Esophagus squamous epithelium (tissue), 5 donors: ENCODE results near the gene CHD3. TPM values are rescaled to one million over a fixed set of nuclear protein-coding genes. Genes with fewer than 3 reads are reported as not detected.

Source experiments
- DNase-seq: peaks from one replicate; lab custom pipeline; 2025; lab: John Stamatoyannopoulos, UW
- H3K27ac ChIP-seq, 4 donors: fragments of 200-600 bp; sonication (generic); one replicate each; pipeline ENCODE4 v1.5.1; 2016 to 2019; ENCODE audit warnings: mild to moderate bottlenecking in 1 of 4
- H3K27me3 ChIP-seq, 4 donors: fragments of 200-600 bp; sonication (generic); 1 replicate in 3 of 4; 2 replicates in 1 of 4; pipeline versions ENCODE4 v1.5.1 to v1.6.0; 2017 to 2021; ENCODE audit warnings: antibody characterized with exemption in 1 of 4
- H3K36me3 ChIP-seq, 3 donors: fragments of 200-600 bp; sonication (generic); one replicate each; pipeline ENCODE4 v1.5.1; 2016 to 2019
- H3K4me1 ChIP-seq, 3 donors: fragments of 200-600 bp; sonication (generic); one replicate each; pipeline ENCODE4 v1.5.1; 2017 to 2019
- H3K4me3 ChIP-seq, 4 donors: fragments of 200-600 bp; sonication (generic); 1 replicate in 3 of 4; 2 replicates in 1 of 4; pipeline ENCODE4 v1.5.1; 2016 to 2019; ENCODE audit warnings: mild to moderate bottlenecking in 2 of 4, moderate library complexity in 1 of 4
- H3K9me3 ChIP-seq, 3 donors: fragments of 200-600 bp; sonication (generic); one replicate each; pipeline ENCODE4 v1.5.1; 2016 to 2019
- CTCF ChIP-seq, 6 experiments: fragments of 450-650 bp in 4 of 6; fragments of 200-600 bp in 2 of 6; sonication (generic) in 2 of 6; IDR thresholded peaks; one replicate each; pipeline ENCODE4 v1.5.1; 2016 to 2019; ENCODE audit warnings: antibody characterized with exemption in 6 of 6, mild to moderate bottlenecking in 4 of 6, moderate library complexity in 4 of 6
- POLR2A ChIP-seq, 4 donors: fragments of 450-650 bp; IDR thresholded peaks; one replicate each; pipeline ENCODE4 v1.6.1; 2017; ENCODE audit warnings: antibody characterized with exemption in 4 of 4, mild to moderate bottlenecking in 4 of 4, moderate library complexity in 3 of 4
- WGBS, 2 donors: methylation state at CpG; one replicate each; pipeline ENCODE4 v1.1.5; 2018; 5-methylcytosine and 5-hydroxymethylcytosine counted together
- intact Hi-C: fragments of 100-400 bp; cut with DNase I; formaldehyde crosslinking; loops from one replicate; pipeline ENCODE4 v1.15.0; 2022
- total RNA-seq, 4 donors: library from RNA; depleted of rRNA; stranded (reverse); fragments of >200 nt; gene quantifications; one replicate each; pipeline ENCODE4 v1.1.0, GENCODE V29; 2016
- donor health status: DM: yes; HTN: yes; CAD: no.

Gene CHD3
- total RNA-seq, 4 donors from 2014 or later = 57.7 to 93.5 (median 73.0) TPM

DNA sequence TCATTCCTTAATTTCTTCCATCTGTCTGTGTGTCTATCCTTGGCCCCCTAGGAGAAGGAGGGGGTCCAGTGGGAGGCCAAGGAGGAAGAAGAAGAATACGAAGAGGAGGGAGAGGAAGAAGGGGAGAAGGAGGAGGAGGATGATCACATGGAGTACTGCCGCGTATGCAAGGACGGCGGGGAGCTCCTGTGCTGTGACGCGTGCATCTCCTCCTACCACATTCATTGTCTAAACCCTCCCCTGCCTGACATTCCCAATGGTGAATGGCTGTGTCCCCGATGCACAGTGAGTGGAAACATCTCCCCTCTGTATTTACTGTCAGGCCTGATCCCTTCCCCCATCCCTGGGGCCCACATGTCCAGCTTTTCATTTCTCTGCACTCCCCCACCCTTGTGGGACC, 6.3 kb downstream of the CHD3 start:
- Histone ChIP-seq H3K36me3 (peaks cover 34 to 100% (median 56%) of the 10 kb centered on the region in 3 donors), H3K4me3 (no peak overlapping the region), H3K9me3 (no peaks in the 10 kb centered on the region), H3K27ac (no peak overlapping the region), H3K27me3 (no peaks in the 10 kb centered on the region), H3K4me1 (peaks cover 2 to 10% (median 3%) of the 10 kb centered on the region in 3 donors)
- intact Hi-C loops = no loop called here
- WGBS, 2 donors = 87% methylated on average over 6 to 8 of the region's 8 CpGs
- DNase-seq = no peak
- no peak for TF ChIP-seq POLR2A (IDR thresholded peaks at IDR 0.05)
- no peak for TF ChIP-seq CTCF (IDR thresholded peaks at IDR 0.05)

- no peak for DNase-seq
- intact Hi-C loops = no loop called here
- TF ChIP-seq CTCF (IDR thresholded peaks at IDR 0.05) (no peak), POLR2A (IDR thresholded peaks at IDR 0.05) (no peak)
- no peak overlapping the region for H3K27ac ChIP-seq
- 82 to 87% methylated on average over 11 to 13 of the region's 13 CpGs for WGBS, 2 donors
- H3K4me3 ChIP-seq = no peak overlapping the region
- no peaks in the 10 kb centered on the region for H3K9me3 ChIP-seq
- no peaks in the 10 kb centered on the region for H3K4me1 ChIP-seq
- peaks cover 33 to 100% (median 58%) of the 10 kb centered on the region in 3 donors for H3K36me3 ChIP-seq
- no peaks in the 10 kb centered on the region for H3K27me3 ChIP-seq
Measured at GRCh38 chr17:7897090-7897489, 8.5 kb downstream of the CHD3 start.

- Histone ChIP-seq H3K27ac (no peak overlapping the region), H3K27me3 (no peaks in the 10 kb centered on the region), H3K4me3 (no peak overlapping the region), H3K9me3 (no peaks in the 10 kb centered on the region), H3K36me3 (peaks cover 34 to 100% (median 59%) of the 10 kb centered on the region in 3 donors), H3K4me1 (no peaks in the 10 kb centered on the region)
- TF ChIP-seq CTCF (IDR thresholded peaks at IDR 0.05) (peak in 5 of 6 experiments; percentile 27 to 65 (median 47)), POLR2A (IDR thresholded peaks at IDR 0.05) (no peak)
- 38% methylated on average over 6 of the region's 6 CpGs for WGBS, 2 donors
- intact Hi-C loops = no loop called here
- no peak for DNase-seq
Measured at GRCh38 chr17:7897773-7898172, 9.2 kb downstream of the CHD3 start.

DNA sequence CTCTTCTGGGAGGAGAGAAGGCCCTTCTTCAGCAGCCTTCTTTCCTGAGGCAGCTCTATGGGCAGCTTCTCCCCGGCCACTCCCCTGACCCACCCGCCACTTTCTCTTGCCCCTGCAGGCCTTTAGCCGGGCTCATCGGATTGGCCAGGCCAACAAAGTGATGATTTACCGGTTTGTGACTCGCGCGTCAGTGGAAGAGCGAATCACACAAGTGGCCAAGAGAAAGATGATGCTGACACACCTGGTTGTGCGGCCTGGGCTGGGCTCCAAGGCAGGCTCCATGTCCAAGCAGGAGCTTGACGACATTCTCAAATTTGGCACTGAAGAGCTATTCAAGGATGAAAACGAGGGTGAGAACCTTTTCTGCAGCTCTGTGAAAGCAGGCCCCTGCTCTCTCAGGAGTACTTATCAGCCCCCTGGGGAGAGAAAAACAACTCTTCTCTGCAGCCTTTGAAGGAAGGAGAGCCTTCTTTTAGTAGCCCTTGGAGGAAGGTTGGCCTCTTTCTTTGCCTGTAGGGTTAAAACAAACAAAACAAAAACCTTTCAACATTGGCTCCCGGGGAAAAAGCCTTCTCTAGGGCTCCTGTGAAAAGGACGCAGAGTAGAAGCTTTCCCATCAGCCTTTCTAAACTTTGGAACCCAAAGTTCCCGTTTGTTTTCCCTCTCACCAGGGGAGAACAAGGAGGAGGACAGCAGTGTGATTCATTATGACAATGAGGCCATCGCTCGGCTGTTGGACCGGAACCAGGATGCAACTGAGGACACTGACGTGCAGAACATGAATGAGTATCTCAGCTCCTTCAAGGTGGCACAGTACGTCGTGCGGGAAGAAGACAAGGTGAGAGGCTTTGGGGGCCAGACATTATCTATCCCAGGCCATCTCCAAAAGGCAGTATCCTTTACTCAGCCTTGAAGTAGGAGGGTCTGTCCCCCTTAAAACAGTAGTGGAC, 14.8 kb downstream of the CHD3 start:
- Histone ChIP-seq H3K4me1 (no peaks in the 10 kb centered on the region), H3K36me3 (peaks cover 47 to 100% (median 68%) of the 10 kb centered on the region in 3 donors), H3K4me3 (no peak overlapping the region), H3K27me3 (no peaks in the 10 kb centered on the region), H3K9me3 (no peaks in the 10 kb centered on the region), H3K27ac (no peak overlapping the region)
- WGBS, 2 donors = 64 to 65% methylated on average over 16 to 20 of the region's 22 CpGs
- intact Hi-C loops = no loop called here
- TF ChIP-seq POLR2A (IDR thresholded peaks at IDR 0.05) (no peak), CTCF (IDR thresholded peaks at IDR 0.05) (no peak)
- DNase-seq = no peak

- peaks cover 34 to 83% (median 61%) of the 10 kb centered on the region in 3 donors for H3K36me3 ChIP-seq
- no peak for DNase-seq
- intact Hi-C loops = loop anchor here (5.0 kb wide), 1 partner anchor 138 kb away; no protein-coding TSS in a partner anchor
Measured at GRCh38 chr17:7909089-7909488, 20.5 kb downstream of the CHD3 start.

More at GRCh38 chr17:7909089-7909488, 20.5 kb downstream of the CHD3 start:
- 90 to 91% methylated on average over 19 to 21 of the region's 29 CpGs for WGBS, 2 donors
- TF ChIP-seq POLR2A (IDR thresholded peaks at IDR 0.05) (no peak), CTCF (IDR thresholded peaks at IDR 0.05) (no peak)
- no peaks in the 10 kb centered on the region for H3K9me3 ChIP-seq
- H3K27ac ChIP-seq = no peak overlapping the region
- H3K4me1 ChIP-seq = peaks cover 0 to 13% (median 5%) of the 10 kb centered on the region in 3 donors
- H3K27me3 ChIP-seq = no peaks in the 10 kb centered on the region
- H3K4me3 ChIP-seq = no peak overlapping the region
